ENCODE results near the gene AFF4. TPM values are rescaled to one million over a fixed set of nuclear protein-coding genes. Genes with fewer than 3 reads are reported as not detected.

AFF4 gene
- total RNA-seq, 2 donors from 2014 or later = 107 to 108 TPM

DNA sequence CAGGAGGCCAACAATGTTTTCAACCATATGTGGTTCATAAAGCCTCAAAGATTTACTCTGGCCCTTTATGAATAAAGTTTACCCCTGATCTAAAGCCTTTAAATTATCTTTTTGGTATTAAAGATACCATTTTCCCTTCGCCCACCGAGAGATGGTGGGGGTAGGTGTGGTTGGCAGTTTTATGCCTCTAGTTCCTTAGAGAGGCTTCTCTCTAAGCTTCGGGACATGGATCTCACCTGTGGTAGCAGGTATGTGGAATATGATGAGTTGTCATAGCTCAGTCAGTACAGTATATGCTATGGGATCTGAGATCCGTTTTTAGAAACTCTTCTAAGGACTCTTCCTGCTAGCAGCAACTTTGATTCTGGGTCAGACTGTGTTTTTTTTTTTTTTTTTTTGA lies 94.7 kb downstream of the AFF4 start:
- Mint-ChIP-seq H3K9me3 (no peaks in the 10 kb centered on the region), H3K4me1 (peaks cover 26% of the 10 kb centered on the region), H3K27ac (peak overlapping the region; percentile 20), H3K4me3 (peak overlapping the region; percentile 92), H3K27me3 (ENCODE audit: insufficient read depth) (no peaks in the 10 kb centered on the region), H3K36me3 (ENCODE audit: low read depth) (peaks cover 20% of the 10 kb centered on the region)
- no peak for DNase-seq
- Histone ChIP-seq H3K9ac (ENCODE audit: extremely low read depth, low read length, poor library complexity, severe bottlenecking) (no peak overlapping the region), H3K4me1 (ENCODE audit: control insufficient read depth, insufficient read depth, low read length) (peaks cover 12% of the 10 kb centered on the region), H3K36me3 (ENCODE audit: control insufficient read depth, insufficient read depth, low read length) (peaks cover 54% of the 10 kb centered on the region), H3K27ac (ENCODE audit: low read depth, low read length) (no peak overlapping the region), H3K27me3 (ENCODE audit: control insufficient read depth, insufficient read depth, low read length, poor library complexity, severe bottlenecking) (no peaks in the 10 kb centered on the region), H3K4me3 (ENCODE audit: low read length) (no peak overlapping the region), H3K9me3 (ENCODE audit: control insufficient read depth, low read length) (no peaks in the 10 kb centered on the region)
- WGBS, 2 experiments (ENCODE audit: insufficient coverage in 1 of 2, insufficient read length in 1 of 2) = 94% methylated on average over 4 of the region's 4 CpGs; no CpG with 5 or more reads in 1 of the 2 experiments
- TF ChIP-seq, protein P1, sequence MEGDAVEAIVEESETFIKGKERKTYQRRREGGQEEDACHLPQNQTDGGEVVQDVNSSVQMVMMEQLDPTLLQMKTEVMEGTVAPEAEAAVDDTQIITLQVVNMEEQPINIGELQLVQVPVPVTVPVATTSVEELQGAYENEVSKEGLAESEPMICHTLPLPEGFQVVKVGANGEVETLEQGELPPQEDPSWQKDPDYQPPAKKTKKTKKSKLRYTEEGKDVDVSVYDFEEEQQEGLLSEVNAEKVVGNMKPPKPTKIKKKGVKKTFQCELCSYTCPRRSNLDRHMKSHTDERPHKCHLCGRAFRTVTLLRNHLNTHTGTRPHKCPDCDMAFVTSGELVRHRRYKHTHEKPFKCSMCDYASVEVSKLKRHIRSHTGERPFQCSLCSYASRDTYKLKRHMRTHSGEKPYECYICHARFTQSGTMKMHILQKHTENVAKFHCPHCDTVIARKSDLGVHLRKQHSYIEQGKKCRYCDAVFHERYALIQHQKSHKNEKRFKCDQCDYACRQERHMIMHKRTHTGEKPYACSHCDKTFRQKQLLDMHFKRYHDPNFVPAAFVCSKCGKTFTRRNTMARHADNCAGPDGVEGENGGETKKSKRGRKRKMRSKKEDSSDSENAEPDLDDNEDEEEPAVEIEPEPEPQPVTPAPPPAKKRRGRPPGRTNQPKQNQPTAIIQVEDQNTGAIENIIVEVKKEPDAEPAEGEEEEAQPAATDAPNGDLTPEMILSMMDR (conservative IDR thresholded peaks at IDR 0.05) = no peak

DNA sequence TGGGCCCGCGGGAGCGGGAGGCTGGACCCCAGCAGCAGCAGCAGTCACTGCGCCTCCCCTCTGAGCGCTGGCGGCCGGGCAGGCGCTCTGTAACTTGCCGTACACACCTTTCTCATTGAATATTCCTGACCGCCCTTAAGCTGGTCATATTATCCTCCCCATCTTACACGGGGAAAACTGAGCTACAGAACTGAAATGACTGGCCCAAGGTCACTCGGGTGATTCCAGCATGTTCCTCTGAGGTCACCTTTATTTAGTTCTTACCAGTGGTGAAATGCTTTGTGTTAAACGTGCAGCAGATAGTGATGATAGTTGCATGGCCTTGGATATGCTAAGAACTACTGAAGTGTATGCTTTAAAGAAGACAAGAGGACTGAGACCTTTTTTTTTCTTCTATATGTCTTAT lies 96.4 kb downstream of the AFF4 start:
- peaks cover 8% of the 10 kb centered on the region for H3K27me3 ChIP-seq (ENCODE audit: control insufficient read depth, insufficient read depth, low read length, poor library complexity, severe bottlenecking)
- peak overlapping the region; percentile 91 for H3K4me3 ChIP-seq (ENCODE audit: low read length)
- Mint-ChIP-seq H3K4me3 (peak overlapping the region; percentile 92), H3K27me3 (ENCODE audit: insufficient read depth) (peaks cover under 1% of the 10 kb centered on the region), H3K36me3 (ENCODE audit: low read depth) (peaks cover 16% of the 10 kb centered on the region), H3K9me3 (no peaks in the 10 kb centered on the region), H3K4me1 (peaks cover 26% of the 10 kb centered on the region), H3K27ac (peak overlapping the region; percentile 99)
- H3K4me1 ChIP-seq (ENCODE audit: control insufficient read depth, insufficient read depth, low read length) = peaks cover 8% of the 10 kb centered on the region
- H3K9me3 ChIP-seq (ENCODE audit: control insufficient read depth, low read length) = no peaks in the 10 kb centered on the region
- 0 to 1% methylated on average over 2 to 13 of the region's 13 CpGs for WGBS, 2 experiments (ENCODE audit: insufficient coverage in 1 of 2, insufficient read length in 1 of 2)
- peaks cover 39% of the 10 kb centered on the region for H3K36me3 ChIP-seq (ENCODE audit: control insufficient read depth, insufficient read depth, low read length)
- TF ChIP-seq, protein P1 (conservative IDR thresholded peaks at IDR 0.05) = no peak
- H3K27ac ChIP-seq (ENCODE audit: low read depth, low read length) = peak overlapping the region; percentile 91
- peak overlapping the region; percentile 95 for H3K9ac ChIP-seq (ENCODE audit: extremely low read depth, low read length, poor library complexity, severe bottlenecking)
- DNase-seq = no peak

DNA sequence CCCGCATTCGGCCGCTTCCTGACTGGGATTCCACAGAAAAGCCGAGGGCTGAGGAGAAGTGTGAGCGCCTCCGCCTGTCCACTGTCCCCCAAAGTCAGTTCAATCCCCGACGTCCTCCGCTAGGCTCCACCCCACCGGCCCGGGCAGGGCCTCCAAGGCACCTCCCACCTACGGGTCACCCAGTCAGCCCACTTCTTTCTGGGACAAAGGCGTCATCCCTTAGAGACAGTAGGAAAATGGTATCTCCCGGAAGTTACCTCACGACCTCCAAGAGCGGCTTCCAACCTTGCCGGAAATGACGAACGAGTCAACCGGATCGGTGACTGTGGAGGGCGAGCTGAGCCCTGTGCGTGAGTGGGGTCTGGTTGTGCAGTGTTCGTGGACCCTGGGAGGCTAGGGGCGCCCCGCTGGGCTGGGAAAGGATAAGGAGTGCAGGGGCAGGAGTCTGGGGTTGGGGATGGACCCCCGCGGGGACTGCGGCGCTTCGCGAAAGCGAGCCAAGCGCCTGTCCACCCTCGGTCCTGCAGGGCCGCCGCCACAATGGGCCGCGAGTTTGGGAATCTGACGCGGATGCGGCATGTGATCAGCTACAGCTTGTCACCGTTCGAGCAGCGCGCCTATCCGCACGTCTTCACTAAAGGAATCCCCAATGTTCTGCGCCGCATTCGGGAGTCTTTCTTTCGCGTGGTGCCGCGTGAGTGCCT lies 96.9 kb downstream of the AFF4 start, which contains the start of the genes GDF9 and UQCRQ:
Gene GDF9 (minus strand): TSS at position 128 of the 704 bp plus-strand sequence. CDS start 1,936 bp downstream, outside the sequence.
Gene UQCRQ (plus strand): TSS at position 301 of the 704 bp plus-strand sequence. CDS start 240 bp downstream, at position 541.
- Histone ChIP-seq H3K9me3 (ENCODE audit: control insufficient read depth, low read length) (no peaks in the 10 kb centered on the region), H3K4me1 (ENCODE audit: control insufficient read depth, insufficient read depth, low read length) (peaks cover 6% of the 10 kb centered on the region), H3K36me3 (ENCODE audit: control insufficient read depth, insufficient read depth, low read length) (peaks cover 37% of the 10 kb centered on the region), H3K27me3 (ENCODE audit: control insufficient read depth, insufficient read depth, low read length, poor library complexity, severe bottlenecking) (peaks cover 14% of the 10 kb centered on the region), H3K4me3 (ENCODE audit: low read length) (peak within 1 kb of the TSS; percentile 91), H3K27ac (ENCODE audit: low read depth, low read length) (peak within 1 kb of the TSS; percentile 91), H3K9ac (ENCODE audit: extremely low read depth, low read length, poor library complexity, severe bottlenecking) (peak within 1 kb of the TSS; percentile 95)
- DNase-seq = peak; percentile 99
- peak within 1 kb of the TSS; percentile 99 for H3K27ac Mint-ChIP-seq
- H3K9me3 Mint-ChIP-seq = no peaks in the 10 kb centered on the region
- H3K4me1 Mint-ChIP-seq = peaks cover 26% of the 10 kb centered on the region
- peak within 1 kb of the TSS; percentile 92 for H3K4me3 Mint-ChIP-seq
- 0% methylated on average over 19 to 55 of the region's 55 CpGs for WGBS, 2 experiments (ENCODE audit: insufficient coverage in 1 of 2, insufficient read length in 1 of 2)
- H3K36me3 Mint-ChIP-seq (ENCODE audit: low read depth) = peaks cover 16% of the 10 kb centered on the region
- peaks cover 3% of the 10 kb centered on the region for H3K27me3 Mint-ChIP-seq (ENCODE audit: insufficient read depth)
- TF ChIP-seq, protein P1 (conservative IDR thresholded peaks at IDR 0.05) = no peak
